ENCODE measurements around the gene TMEM81. TPM values are rescaled to one million over a fixed set of nuclear protein-coding genes. Genes with fewer than 3 reads are reported as not detected.
A peak's percentile ranks its signal among the peaks of the same experiment; 100 is the strongest.

Gene TMEM81
- total and polyA plus RNA-seq, 7 donors: 0.92 to 3.6 (median 2.2) TPM; not detected in 1

GRCh38 chr1:205068457-205069040 is 15.7 kb downstream of the TMEM81 start:
- intact Hi-C loops (cut with DNase I): no loop called here
- H3K9me3 ChIP-seq: no peaks in the 10 kb centered on the region
- H3K4me1 ChIP-seq: peaks cover 0 to 8% (median 2%) of the 10 kb centered on the region in 4 donors
- no peaks in the 10 kb centered on the region for H3K36me3 ChIP-seq
- no peak overlapping the region for H3K4me3 ChIP-seq
- no peak overlapping the region for H3K27ac ChIP-seq
- no peaks in the 10 kb centered on the region for H3K27me3 ChIP-seq
- TF ChIP-seq POLR2AphosphoS5 (IDR thresholded peaks at IDR 0.05) (no peak), CTCF (IDR thresholded peaks at IDR 0.05) (no peak), EP300 (IDR thresholded peaks at IDR 0.05) (no peak), POLR2A (IDR thresholded peaks at IDR 0.05) (no peak)
- no peak for DNase-seq
- WGBS, 2 donors: 62 to 67% methylated on average over 2 of the region's 2 CpGs

GRCh38 chr1:205068001-205068400 is 16.3 kb downstream of the TMEM81 start:
- H3K36me3 ChIP-seq: no peaks in the 10 kb centered on the region
- DNase-seq: no peak
- intact Hi-C loops (cut with DNase I): no loop called here
- 76 to 91% methylated on average over 4 of the region's 4 CpGs for WGBS, 2 donors
- no peak overlapping the region for H3K27ac ChIP-seq
- H3K9me3 ChIP-seq: no peaks in the 10 kb centered on the region
- H3K4me1 ChIP-seq: peaks cover 0 to 8% (median 2%) of the 10 kb centered on the region in 4 donors
- H3K4me3 ChIP-seq: no peak overlapping the region
- no peaks in the 10 kb centered on the region for H3K27me3 ChIP-seq
- TF ChIP-seq CTCF (IDR thresholded peaks at IDR 0.05): no peak
- TF ChIP-seq POLR2A (IDR thresholded peaks at IDR 0.05): no peak
- no peak for TF ChIP-seq EP300 (IDR thresholded peaks at IDR 0.05)
- no peak for TF ChIP-seq POLR2AphosphoS5 (IDR thresholded peaks at IDR 0.05)

- 86 to 90% methylated on average over 6 of the region's 6 CpGs for WGBS, 2 donors
- Histone ChIP-seq H3K27ac (no peak overlapping the region), H3K36me3 (no peaks in the 10 kb centered on the region), H3K9me3 (no peaks in the 10 kb centered on the region), H3K4me3 (no peak overlapping the region), H3K4me1 (peaks cover 0 to 8% (median 2%) of the 10 kb centered on the region in 4 donors), H3K27me3 (no peaks in the 10 kb centered on the region)
- intact Hi-C loops (cut with DNase I): no loop called here
- no peak for TF ChIP-seq POLR2A (IDR thresholded peaks at IDR 0.05)
- no peak for TF ChIP-seq EP300 (IDR thresholded peaks at IDR 0.05)
- no peak for TF ChIP-seq CTCF (IDR thresholded peaks at IDR 0.05)
- TF ChIP-seq POLR2AphosphoS5 (IDR thresholded peaks at IDR 0.05): no peak
- no peak for DNase-seq
Observed at GRCh38 chr1:205067031-205067430, 17.2 kb downstream of the TMEM81 start.

DNA sequence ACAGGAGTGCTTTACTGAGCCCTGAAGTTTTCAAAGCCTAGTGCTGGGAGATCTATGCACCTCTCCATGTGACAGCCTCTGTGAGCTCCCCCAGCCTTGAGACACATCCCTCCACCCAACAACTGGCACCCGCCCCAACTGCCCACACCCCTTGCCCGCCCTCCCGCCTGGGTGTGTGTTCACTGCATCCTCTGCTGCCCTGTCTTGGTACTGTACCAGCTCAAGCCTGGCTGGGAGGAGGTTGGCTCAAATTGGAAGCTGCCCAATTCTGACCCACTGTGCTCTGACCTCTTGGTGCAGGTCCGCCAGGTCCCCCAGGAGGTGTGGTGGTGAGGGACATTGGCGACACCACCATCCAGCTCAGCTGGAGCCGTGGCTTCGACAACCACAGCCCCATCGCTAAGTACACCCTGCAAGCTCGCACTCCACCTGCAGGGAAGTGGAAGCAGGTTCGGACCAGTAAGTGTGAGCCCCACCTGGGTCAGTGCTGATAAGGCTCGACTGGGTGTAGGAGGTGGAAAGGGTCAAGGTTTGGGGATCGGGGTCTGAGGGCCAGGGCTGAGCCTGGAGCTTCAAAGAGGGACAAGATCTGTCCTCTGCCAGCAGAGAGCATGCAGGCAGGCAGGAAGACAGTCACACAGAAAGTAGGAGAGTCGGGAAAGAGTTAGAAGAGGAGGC is 18.0 kb downstream of the TMEM81 start:
- no peaks in the 10 kb centered on the region for H3K27me3 ChIP-seq
- 45 to 64% methylated on average over 13 of the region's 13 CpGs for WGBS, 2 donors
- intact Hi-C loops (cut with DNase I): no loop called here
- TF ChIP-seq CTCF (IDR thresholded peaks at IDR 0.05) (no peak), EP300 (IDR thresholded peaks at IDR 0.05) (no peak), POLR2AphosphoS5 (IDR thresholded peaks at IDR 0.05) (no peak), POLR2A (IDR thresholded peaks at IDR 0.05) (no peak)
- H3K4me1 ChIP-seq: peaks cover 0 to 16% (median 9%) of the 10 kb centered on the region in 4 donors
- H3K36me3 ChIP-seq: no peaks in the 10 kb centered on the region
- peak; percentile 57 for DNase-seq
- H3K4me3 ChIP-seq: no peak overlapping the region
- no peaks in the 10 kb centered on the region for H3K9me3 ChIP-seq
- H3K27ac ChIP-seq: no peak overlapping the region

Data from sigmoid colon (tissue), 7 donors.